GM19035 (cell line): Measurements from ENCODE around the gene GANC.

Experiments used
- ATAC-seq: cut with Tn5 transposase; IDR thresholded peaks from one replicate; pipeline ENCODE4 v1.9.1; 2021; ENCODE audit not compliant: unreplicated experiment

The GANC gene

GRCh38 chr15:42338500-42338899 lies 65.5 kb downstream of the GANC start:
- no peak for ATAC-seq

GRCh38 chr15:42343596-42344232 lies 70.7 kb downstream of the GANC start:
- ATAC-seq: no peak

GRCh38 chr15:42344763-42345162 lies 71.8 kb downstream of the GANC start:
- no peak for ATAC-seq

GRCh38 chr15:42345504-42345903 lies 72.5 kb downstream of the GANC start:
- no peak for ATAC-seq

- ATAC-seq: no peak
These were observed 75.1 kb downstream of the GANC start for GRCh38 chr15:42348083-42348482.

GRCh38 chr15:42349186-42349585 lies 76.2 kb downstream of the GANC start:
- no peak for ATAC-seq

- no peak for ATAC-seq
These were observed 79.4 kb downstream of the GANC start for GRCh38 chr15:42352401-42352800.

- no peak for ATAC-seq
These were observed 80.1 kb downstream of the GANC start for GRCh38 chr15:42353061-42353460.

- ATAC-seq: no peak
These were observed 81.8 kb downstream of the GANC start for GRCh38 chr15:42354824-42355223.

- no peak for ATAC-seq
These were observed 82.3 kb downstream of the GANC start for GRCh38 chr15:42355291-42355690.

GRCh38 chr15:42356851-42357250 lies 83.8 kb downstream of the GANC start:
- no peak for ATAC-seq

GRCh38 chr15:42358141-42358540 lies 85.1 kb downstream of the GANC start:
- no peak for ATAC-seq

GRCh38 chr15:42359249-42359648 lies 86.2 kb downstream of the GANC start, which contains the start of gene CAPN3:
Gene CAPN3 (plus strand): TSS chr15:42359501. CDS start chr15:42359806, 305 bp downstream.
- no peak for ATAC-seq

GRCh38 chr15:42359985-42360384 lies 87.0 kb downstream of the GANC start:
- no peak for ATAC-seq

- no peak for ATAC-seq
These were observed 87.6 kb downstream of the GANC start for GRCh38 chr15:42360535-42361112.

GRCh38 chr15:42363487-42363886 lies 90.5 kb downstream of the GANC start:
- no peak for ATAC-seq

GRCh38 chr15:42363942-42364341 lies 90.9 kb downstream of the GANC start:
- ATAC-seq: no peak

- ATAC-seq: no peak
These were observed 91.5 kb downstream of the GANC start for GRCh38 chr15:42364529-42364928.

GRCh38 chr15:42365921-42366550 lies 93.0 kb downstream of the GANC start:
- no peak for ATAC-seq

- ATAC-seq: no peak
These were observed 94.0 kb downstream of the GANC start for GRCh38 chr15:42367041-42367440.

GRCh38 chr15:42368096-42368495 lies 95.1 kb downstream of the GANC start:
- no peak for ATAC-seq

- ATAC-seq: no peak
These were observed 98.1 kb downstream of the GANC start for GRCh38 chr15:42371096-42371495.
